Neuronal stem cell (in vitro differentiated cells): ENCODE measurements around the gene NR3C1.

Source experiments
- DNase-seq: peaks from one replicate; pipeline ENCODE4 v3.0.0-alpha.2; 2013; ENCODE audit warnings: low spot score
- H2AFZ ChIP-seq: one replicate; pipeline ENCODE4 v1.6.1; 2013; ENCODE audit warnings: mild to moderate bottlenecking, low read length, inconsistent platforms
- H2AK5ac ChIP-seq: 2 replicates; pipeline ENCODE4 v1.6.1; 2013; ENCODE audit warnings: low read depth, mild to moderate bottlenecking, inconsistent platforms, low read length, moderate library complexity, mixed read lengths
- H2BK120ac ChIP-seq: 2 replicates; pipeline ENCODE4 v1.6.1; 2013; ENCODE audit warnings: low read depth, mild to moderate bottlenecking, inconsistent platforms, low read length, moderate library complexity, mixed read lengths
- H2BK12ac ChIP-seq: one replicate; pipeline ENCODE4 v1.6.1; 2013; ENCODE audit warnings: low read length, inconsistent platforms
- H2BK15ac ChIP-seq: 2 replicates; pipeline ENCODE4 v1.6.1; 2013; ENCODE audit warnings: mild to moderate bottlenecking, low read length, inconsistent platforms, mixed read lengths
- H2BK5ac ChIP-seq: one replicate; pipeline ENCODE4 v1.6.1; 2013; ENCODE audit warnings: inconsistent platforms, mild to moderate bottlenecking, low read length, moderate library complexity
- H3K14ac ChIP-seq: one replicate; pipeline ENCODE4 v1.6.1; 2013; ENCODE audit warnings: low read length, inconsistent platforms
- H3K18ac ChIP-seq: 2 replicates; pipeline ENCODE4 v1.6.1; 2013; ENCODE audit warnings: low read length, inconsistent platforms
- H3K23ac ChIP-seq: 2 replicates; pipeline ENCODE4 v1.6.1; 2013; ENCODE audit warnings: low read depth, mild to moderate bottlenecking, mixed read lengths, low read length, inconsistent platforms; ENCODE audit not compliant: poor library complexity
- H3K27ac ChIP-seq: replicated peaks from 3 replicates; pipeline ENCODE4 v1.5.1; 2013; ENCODE audit warnings: low read length, inconsistent platforms
- H3K27me3 ChIP-seq, 3 experiments: 2 replicates each; pipeline ENCODE4 v1.6.1; 2013; ENCODE audit warnings: low read length in 3 of 3, mild to moderate bottlenecking in 2 of 3, inconsistent platforms in 1 of 3, low read depth in 1 of 3, mixed read lengths in 1 of 3, moderate library complexity in 1 of 3; ENCODE audit not compliant: control insufficient read depth in 3 of 3, insufficient read depth in 3 of 3
- H3K36me3 ChIP-seq, 2 donors: replicated peaks in 1 of 2; 2 replicates each; pipeline ENCODE4 v1.6.1; 2013; ENCODE audit warnings: low read length in 2 of 2; ENCODE audit not compliant: control insufficient read depth in 2 of 2, insufficient read depth in 2 of 2
- H3K4ac ChIP-seq: 2 replicates; pipeline ENCODE4 v1.6.1; 2013; ENCODE audit warnings: inconsistent platforms, mild to moderate bottlenecking, low read length, moderate library complexity
- H3K4me1 ChIP-seq, 2 donors: 1 replicate in 1 of 2; 2 replicates in 1 of 2; pipeline ENCODE4 v1.6.1; 2013; ENCODE audit warnings: low read length in 2 of 2, low read depth in 1 of 2; ENCODE audit not compliant: control insufficient read depth in 2 of 2, insufficient read depth in 1 of 2
- H3K4me2 ChIP-seq: one replicate; pipeline ENCODE4 v1.6.1; 2013; ENCODE audit warnings: mild to moderate bottlenecking, low read length, inconsistent platforms; ENCODE audit not compliant: insufficient read depth, poor library complexity, severe bottlenecking
- H3K4me3 ChIP-seq, 2 donors: 2 replicates each; pipeline ENCODE4 v1.5.1; 2013; ENCODE audit warnings: low read length in 2 of 2, mild to moderate bottlenecking in 2 of 2, inconsistent platforms in 1 of 2, moderate library complexity in 1 of 2
- H3K79me1 ChIP-seq: one replicate; pipeline ENCODE4 v1.6.1; 2013; ENCODE audit warnings: low read depth, mild to moderate bottlenecking, inconsistent platforms, low read length, moderate library complexity
- H3K9ac ChIP-seq: one replicate; pipeline ENCODE4 v1.6.1; 2013; ENCODE audit warnings: mild to moderate bottlenecking, low read depth, low read length, inconsistent platforms; ENCODE audit not compliant: poor library complexity
- H3K9me3 ChIP-seq, 2 donors: replicated peaks in 1 of 2; 2 replicates each; pipeline versions ENCODE3 to v1.6.1; 2013; ENCODE audit warnings: low read length in 2 of 2, mild to moderate bottlenecking in 2 of 2, inconsistent platforms in 1 of 2, low read depth in 1 of 2, mixed read lengths in 1 of 2, moderate library complexity in 1 of 2; ENCODE audit not compliant: control insufficient read depth in 2 of 2, insufficient read depth in 1 of 2
- H4K8ac ChIP-seq: one replicate; pipeline ENCODE4 v1.6.1; 2013; ENCODE audit warnings: low read depth, mild to moderate bottlenecking, inconsistent platforms, low read length, moderate library complexity
- H4K91ac ChIP-seq: one replicate; pipeline ENCODE4 v1.6.1; 2013; ENCODE audit warnings: low read length, low read depth, mild to moderate bottlenecking, inconsistent platforms; ENCODE audit not compliant: poor library complexity
- WGBS, 2 donors: extraction: QIAGEN DNeasy Blood & Tissue Kit; methylation state at CpG; one replicate each; pipeline ENCODE4 v1.1.7; 2013; ENCODE audit warnings: missing lambda C conversion rate in 2 of 2, mixed read lengths in 1 of 2; ENCODE audit not compliant: insufficient read length in 2 of 2, insufficient replicate concordance in 1 of 2; ENCODE audit errors: extremely low coverage in 2 of 2; 5-methylcytosine and 5-hydroxymethylcytosine counted together

NR3C1 gene

DNA sequence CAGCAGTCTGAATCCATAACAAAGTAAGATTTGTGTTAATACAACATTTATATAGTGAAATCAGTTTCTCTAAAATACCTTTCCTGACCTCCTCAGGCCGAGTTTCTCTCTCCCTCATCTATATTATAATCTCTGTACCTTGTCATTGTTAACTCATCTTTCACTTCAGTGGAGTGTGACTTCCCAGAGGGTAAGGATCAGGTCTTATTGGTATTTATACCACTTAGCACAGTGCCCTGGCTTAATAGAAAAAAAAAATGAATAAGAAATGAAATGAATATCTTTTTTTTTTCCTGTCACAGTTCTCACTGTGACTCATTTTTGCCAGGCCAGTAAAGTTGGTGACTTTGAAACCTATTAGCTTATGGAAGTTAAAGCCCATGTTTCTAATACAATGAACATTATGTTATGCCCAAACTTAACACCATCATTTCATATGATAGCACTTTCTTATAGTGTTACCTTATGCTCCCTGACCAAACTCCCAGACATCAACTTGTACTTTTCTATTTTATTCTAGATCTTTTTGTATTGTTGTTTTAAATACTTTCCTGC lies 90.1 kb downstream of the NR3C1 start:
- no peak overlapping the region for H3K27ac ChIP-seq
- WGBS, 2 donors = no CpG with 5 or more reads among the region's 1 CpG
- H3K9ac ChIP-seq = no peak overlapping the region
- no peak overlapping the region for H4K91ac ChIP-seq
- no peak overlapping the region for H3K14ac ChIP-seq
- H3K4ac ChIP-seq = no peak overlapping the region
- H3K4me2 ChIP-seq = no peak overlapping the region
- no peaks in the 10 kb centered on the region for H3K9me3 ChIP-seq
- H3K4me1 ChIP-seq = peaks cover 0 to 2% of the 10 kb centered on the region in 2 donors
- no peak overlapping the region for H3K23ac ChIP-seq
- no peak for DNase-seq
- H2BK120ac ChIP-seq = no peak overlapping the region
- no peaks in the 10 kb centered on the region for H3K36me3 ChIP-seq
- H3K18ac ChIP-seq = no peak overlapping the region
- H2BK15ac ChIP-seq = no peak overlapping the region
- H3K4me3 ChIP-seq = no peak overlapping the region
- H3K27me3 ChIP-seq = no peaks in the 10 kb centered on the region
- no peak overlapping the region for H2AK5ac ChIP-seq
- no peak overlapping the region for H2BK5ac ChIP-seq
- H2BK12ac ChIP-seq = no peak overlapping the region
- no peaks in the 10 kb centered on the region for H3K79me1 ChIP-seq
- H2AFZ ChIP-seq = no peak overlapping the region
- no peak overlapping the region for H4K8ac ChIP-seq

DNA sequence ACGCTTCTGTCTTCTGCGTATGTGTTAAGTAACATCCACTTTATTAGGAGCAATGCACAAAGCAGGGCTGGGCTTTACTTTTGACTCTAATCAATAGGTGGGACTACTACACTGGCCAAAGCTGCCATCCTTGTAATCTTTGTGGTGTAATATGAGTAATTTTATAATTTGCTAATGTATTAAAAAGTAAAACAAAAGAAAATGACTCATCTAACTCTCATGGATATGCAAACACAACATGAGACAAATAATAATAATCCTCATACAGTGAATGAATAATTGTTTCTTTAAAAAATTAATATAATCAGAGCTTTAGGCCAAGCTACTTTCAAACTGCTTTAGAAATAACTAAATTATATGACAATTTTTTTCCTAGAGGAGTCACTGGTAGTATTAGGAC lies 90.7 kb downstream of the NR3C1 start:
- no peak overlapping the region for H3K4me2 ChIP-seq
- no peaks in the 10 kb centered on the region for H3K79me1 ChIP-seq
- H4K8ac ChIP-seq = no peak overlapping the region
- H2BK120ac ChIP-seq = no peak overlapping the region
- no peak for DNase-seq
- no peak overlapping the region for H4K91ac ChIP-seq
- H3K4ac ChIP-seq = no peak overlapping the region
- no peak overlapping the region for H3K4me3 ChIP-seq
- H3K4me1 ChIP-seq = peaks cover 0 to 2% of the 10 kb centered on the region in 2 donors
- no peaks in the 10 kb centered on the region for H3K27me3 ChIP-seq
- WGBS, 2 donors = no CpG with 5 or more reads among the region's 2 CpGs
- no peak overlapping the region for H2AK5ac ChIP-seq
- no peak overlapping the region for H2BK15ac ChIP-seq
- H3K9me3 ChIP-seq = no peaks in the 10 kb centered on the region
- H2AFZ ChIP-seq = no peak overlapping the region
- H3K36me3 ChIP-seq = no peaks in the 10 kb centered on the region
- no peak overlapping the region for H2BK5ac ChIP-seq
- no peak overlapping the region for H3K14ac ChIP-seq
- H2BK12ac ChIP-seq = no peak overlapping the region
- no peak overlapping the region for H3K27ac ChIP-seq
- H3K18ac ChIP-seq = no peak overlapping the region
- no peak overlapping the region for H3K9ac ChIP-seq
- H3K23ac ChIP-seq = no peak overlapping the region

DNA sequence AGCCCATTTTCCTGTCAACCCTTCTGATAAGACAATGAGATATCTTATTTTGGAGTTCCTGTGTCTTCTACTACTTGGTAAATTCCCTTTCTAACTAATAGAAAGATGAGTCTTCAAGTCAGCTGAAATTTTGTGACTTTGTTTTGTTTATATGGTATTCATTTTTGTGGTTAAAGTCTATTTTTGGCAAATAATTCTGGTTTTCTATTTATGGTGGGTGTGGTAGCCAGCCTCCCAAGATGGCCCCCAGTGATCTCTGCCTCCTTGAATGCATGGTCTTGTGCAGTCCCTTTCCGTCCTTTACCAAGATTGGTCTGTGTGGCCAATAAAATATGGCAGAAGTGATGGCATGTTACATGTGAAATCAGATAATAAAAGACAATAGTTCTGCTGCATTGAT lies 91.5 kb downstream of the NR3C1 start:
- H4K91ac ChIP-seq = no peak overlapping the region
- H2BK15ac ChIP-seq = no peak overlapping the region
- H3K4me3 ChIP-seq = no peak overlapping the region
- no peak overlapping the region for H3K18ac ChIP-seq
- H4K8ac ChIP-seq = no peak overlapping the region
- no peak overlapping the region for H3K9ac ChIP-seq
- H3K79me1 ChIP-seq = no peaks in the 10 kb centered on the region
- no peaks in the 10 kb centered on the region for H3K27me3 ChIP-seq
- WGBS, 2 donors = no CpG with 5 or more reads among the region's 1 CpG
- no peak overlapping the region for H2AK5ac ChIP-seq
- H3K9me3 ChIP-seq = no peaks in the 10 kb centered on the region
- H2BK120ac ChIP-seq = no peak overlapping the region
- no peak overlapping the region for H3K27ac ChIP-seq
- H3K4me1 ChIP-seq = peaks cover 0 to 2% of the 10 kb centered on the region in 2 donors
- no peak overlapping the region for H3K23ac ChIP-seq
- H2BK12ac ChIP-seq = no peak overlapping the region
- DNase-seq = no peak
- no peak overlapping the region for H3K14ac ChIP-seq
- H2AFZ ChIP-seq = no peak overlapping the region
- no peak overlapping the region for H3K4me2 ChIP-seq
- no peak overlapping the region for H2BK5ac ChIP-seq
- no peaks in the 10 kb centered on the region for H3K36me3 ChIP-seq
- H3K4ac ChIP-seq = no peak overlapping the region

DNA sequence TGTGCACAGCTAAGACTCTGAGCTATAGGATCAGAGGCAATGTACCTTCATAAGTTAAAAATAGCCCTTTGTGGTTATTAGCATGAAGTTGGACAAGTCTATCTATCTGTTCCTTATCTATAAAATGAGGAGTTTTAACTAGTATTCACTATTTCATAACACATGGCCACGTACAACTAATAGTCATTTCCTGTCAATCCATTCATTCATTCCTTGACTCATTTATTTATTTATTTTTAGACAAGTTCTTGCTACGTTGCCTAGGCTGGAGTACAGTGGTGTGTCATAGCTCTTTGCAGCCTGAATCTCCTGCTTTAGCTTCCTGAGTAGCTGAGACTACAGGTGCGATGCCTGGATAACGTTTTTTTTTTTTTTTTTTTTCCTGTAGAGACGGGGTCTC lies 92.1 kb downstream of the NR3C1 start:
- Histone ChIP-seq H3K23ac (no peak overlapping the region), H3K4me3 (no peak overlapping the region), H3K4ac (no peak overlapping the region), H2BK12ac (no peak overlapping the region), H3K14ac (no peak overlapping the region), H2AK5ac (no peak overlapping the region), H2AFZ (no peak overlapping the region), H4K8ac (no peak overlapping the region), H3K27ac (no peak overlapping the region), H3K9me3 (no peaks in the 10 kb centered on the region), H3K27me3 (no peaks in the 10 kb centered on the region), H3K79me1 (no peaks in the 10 kb centered on the region), H3K4me2 (no peak overlapping the region), H4K91ac (no peak overlapping the region), H2BK5ac (no peak overlapping the region), H3K18ac (no peak overlapping the region), H3K36me3 (no peaks in the 10 kb centered on the region), H2BK120ac (no peak overlapping the region), H3K4me1 (peaks cover 0 to 2% of the 10 kb centered on the region in 2 donors), H3K9ac (no peak overlapping the region), H2BK15ac (no peak overlapping the region)
- no CpG with 5 or more reads among the region's 5 CpGs for WGBS, 2 donors
- DNase-seq = no peak
